GM12873 (cell line): ENCODE results near the gene PLEKHD1.

Experiments used
- CTCF ChIP-seq: IDR thresholded peaks from 2 replicates; pipeline ENCODE4 v1.5.1; 2012; ENCODE audit warnings: low read depth, mild to moderate bottlenecking, moderate library complexity, low read length, control low read depth; ENCODE audit not compliant: insufficient read depth; ENCODE audit errors: missing control alignments

Gene PLEKHD1

GRCh38 chr14:69459122-69459521 is 25.4 kb upstream of the PLEKHD1 start:
- TF ChIP-seq CTCF, result no peak

- TF ChIP-seq CTCF, result peak; percentile 70
Observed at GRCh38 chr14:69460093-69460701, 24.3 kb upstream of the PLEKHD1 start.

- TF ChIP-seq CTCF, result no peak
Observed at GRCh38 chr14:69464379-69464778, 20.1 kb upstream of the PLEKHD1 start.

- no peak for TF ChIP-seq CTCF
Observed at GRCh38 chr14:69464829-69465228, 19.7 kb upstream of the PLEKHD1 start.

- no peak for TF ChIP-seq CTCF
Observed at GRCh38 chr14:69468949-69469348, 15.6 kb upstream of the PLEKHD1 start.

- no peak for TF ChIP-seq CTCF
Observed at GRCh38 chr14:69471436-69471835, 13.1 kb upstream of the PLEKHD1 start.

- TF ChIP-seq CTCF, result no peak
Observed at GRCh38 chr14:69471916-69472315, 12.6 kb upstream of the PLEKHD1 start.
